ENCODE data around the gene USP48. TPM values are rescaled to one million over a fixed set of nuclear protein-coding genes. Genes with fewer than 3 reads are reported as not detected.

The USP48 gene
- total RNA-seq, result 10 to 100 TPM; 39.1 to 70.6 (median 52.2) TPM
- long read RNA-seq, donor 1, full-length matches to known transcripts, result 13 of 46 reads
- long read RNA-seq, donor 1, partial matches to known transcripts, result 20 of 46 reads
- long read RNA-seq, donor 1, other reads (novel, unspliced or antisense), result 13 of 46 reads
- long read RNA-seq, donor 2, partial matches to known transcripts, result 16 of 31 reads
- long read RNA-seq, donor 2, other reads (novel, unspliced or antisense), result 9 of 31 reads

DNA sequence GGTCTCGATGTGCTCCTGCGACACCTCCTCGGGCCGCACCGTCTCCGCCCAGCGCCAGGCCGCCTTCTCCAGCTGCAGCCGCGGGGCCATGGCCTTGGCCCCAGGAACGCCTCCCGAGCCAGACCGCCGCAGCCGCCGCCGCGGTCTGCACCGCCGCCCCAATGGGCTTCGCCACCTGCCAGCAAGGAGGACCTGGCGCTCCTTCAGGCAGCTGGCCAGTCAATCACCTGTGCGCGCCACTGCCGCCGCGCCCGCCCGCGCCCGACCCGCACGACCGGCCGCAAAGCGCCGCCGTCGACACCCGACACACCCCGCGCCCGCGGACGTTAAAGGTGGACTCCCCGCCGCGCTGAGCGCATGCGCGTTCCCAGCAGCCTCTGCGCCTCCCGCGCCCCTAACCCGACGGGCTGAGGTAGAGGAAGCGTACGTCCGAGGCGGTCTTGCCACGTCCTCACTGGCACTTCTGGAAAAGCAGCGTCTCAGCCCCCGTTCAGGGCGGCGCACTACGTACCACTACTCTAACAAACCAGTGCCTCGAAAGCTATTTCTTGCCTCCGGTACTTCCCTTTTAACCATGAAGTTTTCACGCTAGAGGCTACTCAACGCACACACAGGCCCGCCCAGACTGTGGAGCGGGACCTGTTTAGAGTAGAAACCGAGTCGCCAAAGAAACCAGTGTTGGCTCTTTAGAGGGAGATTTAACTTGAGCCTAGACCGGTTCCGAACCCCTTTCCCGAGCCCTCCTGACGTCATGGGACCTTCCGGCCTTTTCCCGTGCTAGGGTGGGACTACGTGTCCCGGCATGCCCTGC lies at the start of gene USP48:
Gene USP48 (minus strand): TSS at position 282 of the 811 bp plus-strand sequence. CDS start 192 bp downstream, at position 90.
- peak within 1 kb of the TSS; percentile 90 for H3K4me3 ChIP-seq
- TF ChIP-seq CTCF (IDR thresholded peaks at IDR 0.05), result no peak
- no peaks in the 10 kb centered on the region for H3K36me3 ChIP-seq (ENCODE audit: low read depth)
- DNase-seq, result peak; percentile 98 to 99 (median 99)
- H3K4me1 ChIP-seq (ENCODE audit: low read depth), result peaks cover 13% of the 10 kb centered on the region
- ATAC-seq, result peak; percentile 93
- no peaks in the 10 kb centered on the region for H3K9me3 ChIP-seq
- intact Hi-C loops (cut with DNase I, micrococcal nuclease), result no loop called here

DNA sequence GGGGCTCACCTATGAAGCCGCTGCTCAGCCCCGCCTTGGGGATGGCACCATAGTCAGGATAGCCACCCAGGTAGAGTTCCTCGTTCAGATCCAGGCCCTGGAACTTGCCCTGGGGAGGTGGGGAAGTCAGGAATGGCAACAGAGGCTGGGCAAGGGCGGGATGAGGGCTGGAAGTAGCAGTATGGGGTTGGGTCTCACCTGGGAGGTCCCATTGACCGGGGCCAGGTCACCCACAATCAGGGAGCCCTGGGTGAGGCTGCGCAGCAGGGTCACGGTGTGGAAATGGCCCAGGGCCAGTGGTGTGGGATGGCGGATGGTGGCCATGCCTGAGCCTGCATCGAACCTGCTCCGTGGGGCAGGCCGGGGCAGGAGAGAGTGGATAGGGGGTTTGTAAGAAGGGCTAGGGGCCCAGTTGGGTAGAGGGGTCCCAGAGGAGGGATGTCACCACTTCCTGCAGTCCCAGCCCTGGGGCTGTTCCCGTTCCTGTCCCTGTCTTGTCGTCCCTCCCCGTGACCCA lies 48.6 kb upstream of the USP48 start:
- Histone ChIP-seq H3K4me1 (ENCODE audit: low read depth) (no peaks in the 10 kb centered on the region), H3K4me3 (no peak overlapping the region), H3K9me3 (peaks cover 7% of the 10 kb centered on the region), H3K36me3 (ENCODE audit: low read depth) (peaks cover 13% of the 10 kb centered on the region)
- intact Hi-C loops (cut with DNase I, micrococcal nuclease), result no loop called here
- DNase-seq, result no peak
- no peak for ATAC-seq
- no peak for TF ChIP-seq CTCF (IDR thresholded peaks at IDR 0.05)

GRCh38 chr1:21830792-21831453 lies 48.0 kb upstream of the USP48 start:
- no peak overlapping the region for H3K4me3 ChIP-seq
- intact Hi-C loops (cut with DNase I, micrococcal nuclease), result no loop called here
- TF ChIP-seq CTCF (IDR thresholded peaks at IDR 0.05), result no peak
- no peak for DNase-seq
- ATAC-seq, result no peak
- peaks cover 13% of the 10 kb centered on the region for H3K36me3 ChIP-seq (ENCODE audit: low read depth)
- H3K4me1 ChIP-seq (ENCODE audit: low read depth), result no peaks in the 10 kb centered on the region
- peaks cover 7% of the 10 kb centered on the region for H3K9me3 ChIP-seq

DNA sequence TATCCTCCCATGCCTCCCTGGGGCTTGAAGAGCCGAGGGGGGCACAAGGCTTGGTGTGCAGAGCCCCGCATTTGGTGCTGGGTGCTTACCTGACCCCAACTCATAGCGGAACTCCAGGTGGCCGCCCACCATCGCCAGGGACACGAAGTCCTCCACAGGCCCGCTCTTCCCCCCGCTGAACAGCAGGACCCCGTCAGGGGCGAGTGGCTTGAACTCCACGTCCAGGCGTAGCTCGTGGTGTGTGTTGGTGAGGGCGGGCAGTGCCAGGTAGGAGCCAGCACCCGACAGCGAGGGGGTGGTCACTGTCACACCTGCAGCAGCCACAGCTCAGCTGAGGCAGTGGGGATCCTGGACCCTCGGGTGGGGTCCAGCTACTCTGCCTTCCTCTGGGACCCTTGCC lies 46.3 kb upstream of the USP48 start:
- TF ChIP-seq CTCF (IDR thresholded peaks at IDR 0.05), result no peak

GRCh38 chr1:21828506-21829210 lies 45.7 kb upstream of the USP48 start:
- TF ChIP-seq CTCF (IDR thresholded peaks at IDR 0.05), result no peak
- Histone ChIP-seq H3K4me1 (ENCODE audit: low read depth) (no peaks in the 10 kb centered on the region), H3K9me3 (no peaks in the 10 kb centered on the region), H3K4me3 (no peak overlapping the region), H3K36me3 (ENCODE audit: low read depth) (peaks cover 4% of the 10 kb centered on the region)
- intact Hi-C loops (cut with DNase I, micrococcal nuclease), result no loop called here
- ATAC-seq (no peak), DNase-seq (no peak)

More for the DNA sequence above, 46.3 kb upstream of the USP48 start:
- H3K9me3 ChIP-seq, result peaks cover 2% of the 10 kb centered on the region
- DNase-seq, result no peak
- no peak overlapping the region for H3K4me3 ChIP-seq
- peaks cover 6% of the 10 kb centered on the region for H3K36me3 ChIP-seq (ENCODE audit: low read depth)
- no peak for ATAC-seq
- H3K4me1 ChIP-seq (ENCODE audit: low read depth), result no peaks in the 10 kb centered on the region
- intact Hi-C loops (cut with DNase I, micrococcal nuclease), result no loop called here
